Measurements from ENCODE around the gene CIRBP.

DNA sequence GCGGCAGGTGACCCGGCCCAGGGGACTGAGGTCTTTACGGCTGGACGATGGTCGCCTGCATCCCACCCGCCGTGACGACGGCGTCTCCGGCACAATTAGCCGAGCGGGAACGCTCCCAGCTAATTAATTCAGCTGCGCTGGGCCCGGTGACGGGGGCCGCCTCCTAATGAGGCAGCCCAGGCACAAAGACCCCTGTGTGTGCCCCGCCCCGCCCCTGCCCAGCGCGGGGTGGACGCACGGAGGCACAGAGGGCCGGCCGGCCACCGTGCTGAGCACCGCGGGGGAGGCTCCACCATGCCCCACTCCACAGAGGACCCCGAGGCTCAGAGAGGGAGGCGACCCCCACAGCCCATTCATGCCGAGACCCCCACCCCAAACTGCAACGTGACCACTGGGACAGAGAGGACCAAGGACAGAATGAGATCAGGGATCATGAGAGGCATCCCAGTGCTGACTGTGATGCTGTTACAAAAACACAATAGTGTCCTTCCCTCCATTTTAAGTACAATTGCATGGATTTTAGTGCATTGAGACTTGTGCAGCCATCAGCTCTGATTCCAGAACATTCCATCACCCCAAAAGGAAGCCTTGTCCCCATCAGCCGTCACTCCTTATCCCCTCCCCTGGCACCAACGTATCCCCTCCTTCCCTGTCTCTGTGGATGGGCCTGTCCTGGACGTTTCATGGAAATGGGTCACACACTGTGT, 33.6 kb downstream of the CIRBP start:
- TF ChIP-seq PHF20 (CRISPR knock-in tag; IDR thresholded peaks at IDR 0.05) = no peak
- TF ChIP-seq, protein P1, sequence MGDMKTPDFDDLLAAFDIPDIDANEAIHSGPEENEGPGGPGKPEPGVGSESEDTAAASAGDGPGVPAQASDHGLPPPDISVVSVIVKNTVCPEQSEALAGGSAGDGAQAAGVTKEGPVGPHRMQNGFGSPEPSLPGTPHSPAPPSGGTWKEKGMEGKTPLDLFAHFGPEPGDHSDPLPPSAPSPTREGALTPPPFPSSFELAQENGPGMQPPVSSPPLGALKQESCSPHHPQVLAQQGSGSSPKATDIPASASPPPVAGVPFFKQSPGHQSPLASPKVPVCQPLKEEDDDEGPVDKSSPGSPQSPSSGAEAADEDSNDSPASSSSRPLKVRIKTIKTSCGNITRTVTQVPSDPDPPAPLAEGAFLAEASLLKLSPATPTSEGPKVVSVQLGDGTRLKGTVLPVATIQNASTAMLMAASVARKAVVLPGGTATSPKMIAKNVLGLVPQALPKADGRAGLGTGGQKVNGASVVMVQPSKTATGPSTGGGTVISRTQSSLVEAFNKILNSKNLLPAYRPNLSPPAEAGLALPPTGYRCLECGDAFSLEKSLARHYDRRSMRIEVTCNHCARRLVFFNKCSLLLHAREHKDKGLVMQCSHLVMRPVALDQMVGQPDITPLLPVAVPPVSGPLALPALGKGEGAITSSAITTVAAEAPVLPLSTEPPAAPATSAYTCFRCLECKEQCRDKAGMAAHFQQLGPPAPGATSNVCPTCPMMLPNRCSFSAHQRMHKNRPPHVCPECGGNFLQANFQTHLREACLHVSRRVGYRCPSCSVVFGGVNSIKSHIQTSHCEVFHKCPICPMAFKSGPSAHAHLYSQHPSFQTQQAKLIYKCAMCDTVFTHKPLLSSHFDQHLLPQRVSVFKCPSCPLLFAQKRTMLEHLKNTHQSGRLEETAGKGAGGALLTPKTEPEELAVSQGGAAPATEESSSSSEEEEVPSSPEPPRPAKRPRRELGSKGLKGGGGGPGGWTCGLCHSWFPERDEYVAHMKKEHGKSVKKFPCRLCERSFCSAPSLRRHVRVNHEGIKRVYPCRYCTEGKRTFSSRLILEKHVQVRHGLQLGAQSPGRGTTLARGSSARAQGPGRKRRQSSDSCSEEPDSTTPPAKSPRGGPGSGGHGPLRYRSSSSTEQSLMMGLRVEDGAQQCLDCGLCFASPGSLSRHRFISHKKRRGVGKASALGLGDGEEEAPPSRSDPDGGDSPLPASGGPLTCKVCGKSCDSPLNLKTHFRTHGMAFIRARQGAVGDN (CRISPR knock-in tag; IDR thresholded peaks at IDR 0.05) = no peak
- TF ChIP-seq ESRRA (CRISPR knock-in tag; IDR thresholded peaks at IDR 0.05; ENCODE audit: low read depth) = no peak
- TF ChIP-seq USF2 (IDR thresholded peaks at IDR 0.05; ENCODE audit: low read depth, low read length) = no peak
- TF ChIP-seq USF2 (CRISPR knock-in tag; IDR thresholded peaks at IDR 0.05; ENCODE audit: borderline replicate concordance) = no peak
- TF ChIP-seq ZNF703 (CRISPR knock-in tag; IDR thresholded peaks at IDR 0.05; ENCODE audit: borderline replicate concordance) = no peak
- TF ChIP-seq FOXA1 (IDR thresholded peaks at IDR 0.05) = no peak
- TF ChIP-seq FOXA1 (CRISPR knock-in tag; IDR thresholded peaks at IDR 0.05) = no peak
- no peak for TF ChIP-seq TBP (CRISPR knock-in tag; IDR thresholded peaks at IDR 0.05)
- TF ChIP-seq HMG20A (CRISPR knock-in tag; IDR thresholded peaks at IDR 0.05; ENCODE audit: borderline replicate concordance) = no peak
- no peak for TF ChIP-seq POLR2A (IDR thresholded peaks at IDR 0.05; ENCODE audit: insufficient read depth in 1 of 2, low read depth in 2 of 2, low read length in 2 of 2)
- no peak for TF ChIP-seq ZNF850 (CRISPR knock-in tag; conservative IDR thresholded peaks at IDR 0.05)
- no peak for TF ChIP-seq HDAC2 (CRISPR knock-in tag; IDR thresholded peaks at IDR 0.05)
- TF ChIP-seq PATZ1 (CRISPR knock-in tag; IDR thresholded peaks at IDR 0.05) = no peak
- TF ChIP-seq ZNF678 (CRISPR knock-in tag; IDR thresholded peaks at IDR 0.05) = no peak

All from HepG2 (cell line).